GM12878 (cell line): ENCODE results near the gene VEGFA. TPM values are rescaled to one million over a fixed set of nuclear protein-coding genes. Genes with fewer than 3 reads are reported as not detected.
A peak's percentile ranks its signal among the peaks of the same experiment; 100 is the strongest.

Experiments
- BCL11A ChIP-seq: IDR thresholded peaks from 2 replicates; pipeline ENCODE4 v1.6.1; 2011; ENCODE audit warnings: low read depth, low read length
- BCLAF1 ChIP-seq: fragments of 450-650 bp; IDR thresholded peaks from 2 replicates; pipeline ENCODE4 v1.6.1; 2017; ENCODE audit warnings: antibody characterized with exemption, mild to moderate bottlenecking, moderate library complexity
- BMI1 ChIP-seq: fragments of 450-650 bp; IDR thresholded peaks from 2 replicates; pipeline ENCODE4 v1.6.1; 2016; ENCODE audit warnings: mild to moderate bottlenecking, moderate library complexity, borderline replicate concordance
- CUX1 ChIP-seq: IDR thresholded peaks from 2 replicates; pipeline ENCODE4 v1.6.1; 2012; ENCODE audit warnings: improper control_type of control experiment, low read depth, low read length; ENCODE audit not compliant: insufficient replicate concordance
- HDAC6 ChIP-seq: fragments of 200-600 bp; sonication (generic); IDR thresholded peaks from one replicate; pipeline ENCODE4 v1.8.0; 2017; ENCODE audit warnings: antibody characterized with exemption; ENCODE audit not compliant: unreplicated experiment
- IRF3 ChIP-seq: fragments of 450-650 bp; IDR thresholded peaks from 2 replicates; pipeline ENCODE4 v1.6.1; 2014; ENCODE audit warnings: mild to moderate bottlenecking
- IRF5 ChIP-seq: fragments of 450-650 bp; IDR thresholded peaks from 2 replicates; pipeline ENCODE4 v1.6.1; 2017; ENCODE audit warnings: borderline replicate concordance
- MTA3 ChIP-seq: IDR thresholded peaks from 2 replicates; pipeline ENCODE4 v1.6.1; 2012; ENCODE audit warnings: low read length, inconsistent platforms, borderline replicate concordance
- NBN ChIP-seq: fragments of 450-650 bp; IDR thresholded peaks from 2 replicates; pipeline ENCODE4 v1.6.1; 2016
- NRF1 ChIP-seq: conservative IDR thresholded peaks from 2 replicates; pipeline ENCODE4 v1.6.1; 2011; ENCODE audit warnings: mild to moderate bottlenecking, low read depth, low read length, improper control_type of control experiment
- PBX3 ChIP-seq: IDR thresholded peaks from 2 replicates; pipeline ENCODE4 v1.6.1; 2011; ENCODE audit warnings: mild to moderate bottlenecking, low read depth, low read length, moderate library complexity; ENCODE audit not compliant: insufficient replicate concordance
- PKNOX1 ChIP-seq: fragments of 450-650 bp; IDR thresholded peaks from 2 replicates; pipeline ENCODE4 v1.6.1; 2016; ENCODE audit warnings: mild to moderate bottlenecking
- RAD21 ChIP-seq: IDR thresholded peaks from 2 replicates; pipeline ENCODE4 v1.6.1; 2011; ENCODE audit warnings: mild to moderate bottlenecking, low read depth, low read length, moderate library complexity; ENCODE audit not compliant: insufficient read depth
- SREBF2 ChIP-seq: IDR thresholded peaks from 2 replicates; pipeline ENCODE4 v1.6.1; 2012; ENCODE audit warnings: mild to moderate bottlenecking, low read length
- YBX1 ChIP-seq: fragments of 450-650 bp; IDR thresholded peaks from 2 replicates; pipeline ENCODE4 v1.6.1; 2016; ENCODE audit warnings: antibody characterized with exemption
- polyA plus RNA-seq, 11 experiments: library from polyadenylated mRNA; depleted of rRNA in 4 of 11; unstranded in 6 of 11; stranded (reverse) in 5 of 11; fragments of >200 nt; fragmentation: Nextera tagmentation in 4 of 11; fragmentation: Illumina TruSeq in 1 of 11; extraction: Ambion mirVana in 4 of 11; extraction: Trizol in 1 of 11; gene quantifications; 1 replicate in 1 of 11; 2 replicates in 10 of 11; pipeline versions ENCODE4 v1.2.1 to v1.2.3, GENCODE V29; 2011 to 2016; ENCODE audit warnings: inconsistent platforms in 2 of 11, missing spikeins in 2 of 11, low read depth in 1 of 11
- total RNA-seq, 4 experiments: library from RNA; depleted of rRNA in 3 of 4; stranded (reverse); fragments of >200 nt in 3 of 4; fragmentation: Illumina TruSeq in 1 of 4; extraction: Trizol in 1 of 4; gene quantifications; 2 replicates each; pipeline versions ENCODE4 v1.2.1 to v1.2.3, GENCODE V29; 2013 to 2021

VEGFA gene
- total and polyA plus RNA-seq, 10 of the 15 experiments (the other 5 are each of a cell fraction or from before 2014, with no cell fraction given) = 0.96 to 140 (median 16.9) TPM

GRCh38 chr6:43769526-43770371, at the start of gene VEGFA (continued):
- TF ChIP-seq CUX1 (no peak), IRF3 (no peak), HDAC6 (peak; percentile 49), NBN (peak; percentile 79), BCLAF1 (no peak), BMI1 (no peak), MTA3 (no peak), NRF1 (no peak), SREBF2 (no peak), YBX1 (no peak), PBX3 (no peak), BCL11A (no peak), IRF5 (no peak), PKNOX1 (no peak), RAD21 (peak; percentile 98)
